IMR-90 (cell line): Measurements from ENCODE around the gene DEFB114. TPM values are rescaled to one million over a fixed set of nuclear protein-coding genes. Genes with fewer than 3 reads are reported as not detected.

Source experiments
- ATAC-seq: fragments of 200-7000 bp; cut with Tn5 transposase; 2 replicates; pipeline ENCODE4 v1.9.1; 2020; ENCODE audit warnings: low read depth, mild to moderate bottlenecking, moderate library complexity
- BruUV-seq: library from RNA; stranded (reverse); fragments of 400-500 nt; replicated peaks from 2 replicates; lab custom pipeline; 2021; lab: Mats Ljungman, UMichigan
- CTCF ChIA-PET: fragments of 300-600 bp; formaldehyde crosslinking; extraction: SDS; loops from one replicate; lab custom pipeline; 2021; ENCODE audit warnings: antibody characterized with exemption; lab: Yijun Ruan, JAX
- POLR2A ChIA-PET: fragments of 300-600 bp; sonication (Branson Sonifier 250); formaldehyde crosslinking; loops from one replicate; lab custom pipeline; 2022; ENCODE audit warnings: antibody characterized with exemption; ENCODE audit not compliant: unreplicated experiment; lab: Charles Lee
- DNase-seq: peaks from one replicate; pipeline ENCODE4 v3.0.0; 2013
- H2AFZ ChIP-seq: replicated peaks from 2 replicates; pipeline ENCODE3; 2013; ENCODE audit warnings: low read length, mild to moderate bottlenecking; ENCODE audit not compliant: poor library complexity
- H2AK5ac ChIP-seq: 2 replicates; pipeline ENCODE4 v1.6.1; 2013; ENCODE audit warnings: low read depth, low read length, inconsistent platforms
- H2AK9ac ChIP-seq: replicated peaks from 2 replicates; pipeline ENCODE3; 2013; ENCODE audit warnings: mild to moderate bottlenecking, low read depth, low read length, moderate library complexity; ENCODE audit not compliant: poor library complexity
- H2BK120ac ChIP-seq: 2 replicates; pipeline ENCODE4 v1.6.1; 2013; ENCODE audit warnings: low read depth, low read length, inconsistent platforms
- H2BK15ac ChIP-seq: 3 replicates; pipeline ENCODE4 v1.6.1; 2013; ENCODE audit warnings: low read depth, low read length, inconsistent platforms
- H2BK20ac ChIP-seq: 2 replicates; pipeline ENCODE4 v1.6.1; 2013; ENCODE audit warnings: low read depth, mild to moderate bottlenecking, inconsistent platforms, low read length, moderate library complexity
- H2BK5ac ChIP-seq: 2 replicates; pipeline ENCODE4 v1.6.1; 2013; ENCODE audit warnings: mild to moderate bottlenecking, low read depth, low read length, inconsistent platforms; ENCODE audit not compliant: poor library complexity, severe bottlenecking
- H3K14ac ChIP-seq: replicated peaks from 2 replicates; pipeline ENCODE4 v1.6.1; 2013; ENCODE audit warnings: low read depth, low read length, inconsistent platforms
- H3K18ac ChIP-seq: 2 replicates; pipeline ENCODE4 v1.6.1; 2013; ENCODE audit warnings: low read depth, low read length, control low read depth
- H3K23ac ChIP-seq: 2 replicates; pipeline ENCODE4 v1.6.1; 2013; ENCODE audit warnings: low read depth, low read length, inconsistent platforms
- H3K27ac ChIP-seq: 2 replicates; pipeline ENCODE4 v1.5.1; 2013; ENCODE audit warnings: mild to moderate bottlenecking, control low read depth, low read length; ENCODE audit not compliant: insufficient read depth
- H3K27me3 ChIP-seq: 2 replicates; pipeline ENCODE4 v1.6.1; 2013; ENCODE audit warnings: low read length; ENCODE audit not compliant: control insufficient read depth, insufficient read depth
- H3K36me3 ChIP-seq: 2 replicates; pipeline ENCODE4 v1.6.1; 2013; ENCODE audit warnings: low read length, mixed read lengths; ENCODE audit not compliant: control insufficient read depth, insufficient read depth
- H3K4ac ChIP-seq: 2 replicates; pipeline ENCODE4 v1.6.1; 2013; ENCODE audit warnings: low read depth, low read length, inconsistent platforms
- H3K4me1 ChIP-seq: 2 replicates; pipeline ENCODE4 v1.6.1; 2013; ENCODE audit warnings: low read length, mixed read lengths; ENCODE audit not compliant: control insufficient read depth, insufficient read depth
- H3K4me2 ChIP-seq: 2 replicates; pipeline ENCODE4 v1.6.1; 2013; ENCODE audit warnings: low read depth, mild to moderate bottlenecking, control low read depth, low read length, moderate library complexity
- H3K4me3 ChIP-seq: 2 replicates; pipeline ENCODE4 v1.5.1; 2013; ENCODE audit warnings: low read depth, mild to moderate bottlenecking, control low read depth, low read length, moderate library complexity; ENCODE audit not compliant: insufficient read depth
- H3K56ac ChIP-seq: 2 replicates; pipeline ENCODE4 v1.6.1; 2013; ENCODE audit warnings: low read length, inconsistent platforms; ENCODE audit not compliant: insufficient read depth; ENCODE audit errors: extremely low read depth
- H3K79me1 ChIP-seq, 2 experiments: 2 replicates each; pipeline ENCODE4 v1.6.1; 2013; ENCODE audit warnings: low read length in 2 of 2, inconsistent platforms in 1 of 2, low read depth in 1 of 2
- H3K9ac ChIP-seq: 2 replicates; pipeline ENCODE4 v1.6.1; 2013; ENCODE audit warnings: low read depth, low read length, control low read depth
- H3K9me1 ChIP-seq: 2 replicates; pipeline ENCODE4 v1.6.1; 2013; ENCODE audit warnings: low read length, inconsistent platforms; ENCODE audit not compliant: insufficient read depth
- H3K9me3 ChIP-seq: 2 replicates; pipeline ENCODE4 v1.6.1; 2013; ENCODE audit warnings: low read length; ENCODE audit not compliant: control insufficient read depth, insufficient read depth
- H4K20me1 ChIP-seq: 2 replicates; pipeline ENCODE4 v1.6.1; 2013; ENCODE audit warnings: low read length, inconsistent platforms; ENCODE audit not compliant: insufficient read depth
- H4K5ac ChIP-seq: 2 replicates; pipeline ENCODE4 v1.6.1; 2013; ENCODE audit warnings: mild to moderate bottlenecking, low read depth, low read length, control low read depth
- H4K8ac ChIP-seq, 2 experiments: 2 replicates each; pipeline ENCODE4 v1.6.1; 2013; ENCODE audit warnings: low read depth in 2 of 2, low read length in 2 of 2, control low read depth in 1 of 2, inconsistent platforms in 1 of 2
- H4K91ac ChIP-seq: 2 replicates; pipeline ENCODE4 v1.6.1; 2013; ENCODE audit warnings: low read depth, low read length, inconsistent platforms; ENCODE audit not compliant: insufficient read depth
- MAFK ChIP-seq: IDR thresholded peaks from 2 replicates; pipeline ENCODE4 v1.6.1; 2012; ENCODE audit warnings: low read depth, low read length, improper control_type of control experiment
- MXI1 ChIP-seq: IDR thresholded peaks from 2 replicates; pipeline ENCODE4 v1.6.1; 2012; ENCODE audit warnings: low read depth, mild to moderate bottlenecking, low read length, moderate library complexity, borderline replicate concordance
- RFX5 ChIP-seq: IDR thresholded peaks from 2 replicates; pipeline ENCODE4 v1.8.0; 2012; ENCODE audit warnings: low read depth, mild to moderate bottlenecking, low read length, moderate library complexity
- SMC3 ChIP-seq: fragments of 150-350 bp; IDR thresholded peaks from 2 replicates; pipeline ENCODE4 v1.6.1; 2016; ENCODE audit warnings: low read depth, mild to moderate bottlenecking, antibody characterized with exemption, low read length, moderate library complexity
- WGBS, 2 experiments: methylation state at CpG; one replicate each; pipeline versions ENCODE4 v1.1.5 to v1.1.7; 2013; ENCODE audit warnings: missing lambda C conversion rate in 2 of 2; ENCODE audit not compliant: insufficient read length in 1 of 2; ENCODE audit errors: extremely low coverage in 2 of 2; 5-methylcytosine and 5-hydroxymethylcytosine counted together
- dilution Hi-C: fragments of 300-500 bp; cut with HindIII; formaldehyde crosslinking; loops from one replicate; pipeline ENCODE4 v1.14.3; 2018; ENCODE audit warnings: low sequenced_read_pairs; ENCODE audit not compliant: unreplicated experiment
- in situ Hi-C: fragments of 300-500 bp; cut with MboI; formaldehyde crosslinking; loops from 3 replicates; pipeline ENCODE4 v1.14.3; 2019; ENCODE audit warnings: low sequenced_read_pairs, inconsistent platforms, mixed read lengths
- intact Hi-C: fragments of 100-400 bp; cut with micrococcal nuclease; formaldehyde crosslinking; loops from 2 replicates; pipeline ENCODE4 v1.10.0; 2022
- polyA plus RNA-seq, 3 experiments: library from polyadenylated mRNA; depleted of rRNA; stranded (reverse); fragments of >200 nt; gene quantifications; 2 replicates each; pipeline ENCODE4 v1.2.3, GENCODE V29; 2012; ENCODE audit warnings: low replicate concordance in 1 of 3
- total RNA-seq: library from RNA; depleted of rRNA; stranded (reverse); fragments of >200 nt; gene quantifications from 2 replicates; pipeline ENCODE4 v1.2.3, GENCODE V29; 2012

Gene DEFB114
- total and polyA plus RNA-seq, 2 of the 4 experiments (the other 2 are of a cell fraction), result not detected

DNA sequence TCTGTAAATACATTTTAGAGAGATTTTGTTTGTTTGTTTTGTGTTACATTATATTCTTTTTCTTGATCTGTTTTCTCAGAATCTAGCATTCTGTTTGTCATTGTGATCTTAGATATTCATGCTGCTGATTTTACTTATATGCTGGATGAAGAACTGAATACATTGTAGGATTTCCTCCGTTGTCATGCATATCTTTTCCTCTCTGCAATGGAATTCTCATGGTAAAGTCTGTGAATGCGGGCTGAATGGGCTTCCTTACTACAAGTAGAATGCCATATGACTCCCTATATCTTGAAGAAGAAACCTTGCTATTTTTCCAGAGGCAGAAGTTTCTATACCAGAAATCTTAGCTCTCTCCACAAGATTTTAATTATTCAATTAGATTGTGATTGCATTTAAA lies 2.4 kb upstream of the DEFB114 start:
- no peak overlapping the region for H4K5ac ChIP-seq
- H3K9ac ChIP-seq, result no peak overlapping the region
- H2AK9ac ChIP-seq, result no peak overlapping the region
- ATAC-seq, result no peak
- no peaks in the 10 kb centered on the region for H3K36me3 ChIP-seq
- H3K23ac ChIP-seq, result no peak overlapping the region
- H3K14ac ChIP-seq, result no peak overlapping the region
- H4K91ac ChIP-seq, result no peak overlapping the region
- ChIA-PET CTCF (interaction anchor here (0.7 kb wide), 1 partner anchor 137 kb away, joined by 3 read pairs; no protein-coding TSS in a partner anchor), POLR2A (no interaction called here)
- WGBS, 2 experiments, result no CpG with 5 or more reads among the region's 2 CpGs
- no peaks in the 10 kb centered on the region for H3K9me1 ChIP-seq
- H3K18ac ChIP-seq, result no peak overlapping the region
- DNase-seq, result no peak
- intact Hi-C loops, result no loop called here
- H3K4me2 ChIP-seq, result no peak overlapping the region
- no peak overlapping the region for H3K56ac ChIP-seq
- dilution Hi-C loops, result no loop called here
- no peaks in the 10 kb centered on the region for H3K79me1 ChIP-seq
- H4K20me1 ChIP-seq, result no peaks in the 10 kb centered on the region
- no peak overlapping the region for H2AK5ac ChIP-seq
- no peak overlapping the region for H2BK5ac ChIP-seq
- in situ Hi-C loops, result no loop called here
- no peak overlapping the region for H3K27ac ChIP-seq
- no TSS peak for BruUV-seq
- TF ChIP-seq SMC3, result no peak
- no peak for TF ChIP-seq MAFK
- no peak for TF ChIP-seq MXI1
- TF ChIP-seq RFX5, result no peak
- H2AFZ ChIP-seq, result no peak overlapping the region
- no peaks in the 10 kb centered on the region for H3K9me3 ChIP-seq
- H3K4me3 ChIP-seq, result no peak overlapping the region
- H3K4ac ChIP-seq, result no peak overlapping the region
- no peak overlapping the region for H2BK15ac ChIP-seq
- H3K4me1 ChIP-seq, result no peaks in the 10 kb centered on the region
- H2BK20ac ChIP-seq, result no peak overlapping the region
- H3K27me3 ChIP-seq, result no peaks in the 10 kb centered on the region
- H4K8ac ChIP-seq, result no peak overlapping the region
- no peak overlapping the region for H2BK120ac ChIP-seq
